ENCODE measurements around the gene FILIP1. TPM values are rescaled to one million over a fixed set of nuclear protein-coding genes. Genes with fewer than 3 reads are reported as not detected.

Gene FILIP1
- total and polyA plus RNA-seq, 10 of the 15 experiments (the other 5 are each of a cell fraction or from before 2014, with no cell fraction given) = 0.23 to 2.0 (median 0.44) TPM

- TF ChIP-seq NFIC (IDR thresholded peaks at IDR 0.05; ENCODE audit: low read depth, low read length) = no peak
- no peak for TF ChIP-seq NFYA (IDR thresholded peaks at IDR 0.05; ENCODE audit: borderline replicate concordance, low read depth, low read length)
- no peak for TF ChIP-seq SP1 (IDR thresholded peaks at IDR 0.05; ENCODE audit: low read depth, low read length)
- TF ChIP-seq TBL1XR1 (IDR thresholded peaks at IDR 0.05; ENCODE audit: low read depth, low read length) = no peak
- Histone ChIP-seq H2AFZ (ENCODE audit: control insufficient read depth, low read depth, low read length) (no peak overlapping the region), H3K9me3 (replicated peaks; ENCODE audit: control insufficient read depth, insufficient read depth, low read length) (peaks cover 1% of the 10 kb centered on the region; the same call in 2 of the 3 replicates), H3K4me1 (ENCODE audit: control insufficient read depth, insufficient read depth, low read length) (no peaks in the 10 kb centered on the region), H3K27me3 (replicated peaks in 1 of 2; ENCODE audit: control insufficient read depth in 2 of 2, insufficient read depth in 2 of 2, low read length in 1 of 2) (no peaks in the 10 kb centered on the region), H3K27ac (ENCODE audit: control insufficient read depth, insufficient read depth) (no peak overlapping the region), H3K4me2 (ENCODE audit: control insufficient read depth, insufficient read depth) (no peak overlapping the region), H3K4me3 (no peak overlapping the region), H4K20me1 (ENCODE audit: control insufficient read depth, insufficient read depth) (no peaks in the 10 kb centered on the region), H3K79me2 (ENCODE audit: control insufficient read depth, insufficient read depth, low read length) (no peaks in the 10 kb centered on the region), H3K9ac (ENCODE audit: control insufficient read depth, insufficient read depth, low read length) (no peak overlapping the region), H3K36me3 (ENCODE audit: control insufficient read depth in 2 of 2, insufficient read depth in 2 of 2, low read length in 1 of 2) (no peaks in the 10 kb centered on the region; a peak in 1 of 4 replicates)
- ChIA-PET POLR2A (no interaction called here), RAD21 (ENCODE audit: unreplicated experiment) (interaction anchor here (1.2 kb wide), 1 partner anchor 21 kb away, joined by 4 read pairs; no protein-coding TSS in a partner anchor), SMC1A (ENCODE audit: uncharacterized antibody, unreplicated experiment) (interaction anchor here (1.0 to 1.4 kb wide), 3 partner anchors 24 to 34 kb away, joined by 3 to 4 read pairs (median 3); no protein-coding TSS in a partner anchor), CTCF (no interaction called here)
- FAIRE-seq (no peak), DNase-seq (ENCODE audit: low read depth, low spot score) (no peak), ATAC-seq (no peak)
- intact Hi-C loops (cut with micrococcal nuclease; ENCODE audit: unreplicated experiment) (no loop called here), in situ Hi-C loops (cut with MboI) (no loop called here)
- no TSS peak for BruUV-seq (replicated peaks)
- WGBS (ENCODE audit: insufficient coverage, insufficient replicate concordance, low lambda C conversion rate, missing lambda C conversion rate) = 85% methylated on average over 5 of the region's 5 CpGs
Observed at GRCh38 chr6:75463061-75463460, 30.5 kb downstream of the FILIP1 start.

GRCh38 chr6:75460681-75461080, 32.9 kb downstream of the FILIP1 start:
- H2AFZ ChIP-seq (ENCODE audit: control insufficient read depth, low read depth, low read length) = no peak overlapping the region
- H3K36me3 ChIP-seq (ENCODE audit: control insufficient read depth in 2 of 2, insufficient read depth in 2 of 2, low read length in 1 of 2) = no peaks in the 10 kb centered on the region
- SMC1A ChIA-PET (ENCODE audit: uncharacterized antibody, unreplicated experiment) = interaction anchor here (1.0 to 1.3 kb wide), 4 partner anchors 9 to 33 kb away, joined by 3 to 7 read pairs (median 6); partner anchors contain the start of gene FILIP1
- no peak overlapping the region for H3K27ac ChIP-seq (ENCODE audit: control insufficient read depth, insufficient read depth)
- H4K20me1 ChIP-seq (ENCODE audit: control insufficient read depth, insufficient read depth) = no peaks in the 10 kb centered on the region
- intact Hi-C loops (cut with micrococcal nuclease; ENCODE audit: unreplicated experiment) = no loop called here
- no peaks in the 10 kb centered on the region for H3K79me2 ChIP-seq (ENCODE audit: control insufficient read depth, insufficient read depth, low read length)
- no peak overlapping the region for H3K4me2 ChIP-seq (ENCODE audit: control insufficient read depth, insufficient read depth)
- no peaks in the 10 kb centered on the region for H3K9me3 ChIP-seq (replicated peaks; ENCODE audit: control insufficient read depth, insufficient read depth, low read length)
- no peaks in the 10 kb centered on the region for H3K27me3 ChIP-seq (replicated peaks in 1 of 2; ENCODE audit: control insufficient read depth in 2 of 2, insufficient read depth in 2 of 2, low read length in 1 of 2)
- BruUV-seq (replicated peaks) = no TSS peak
- CTCF ChIA-PET = interaction anchor here (1.3 kb wide), 1 partner anchor 33 kb away, joined by 3 read pairs; the partner anchor contains the start of gene FILIP1
- no peak overlapping the region for H3K4me3 ChIP-seq
- no peak for TF ChIP-seq NFYB (IDR thresholded peaks at IDR 0.05; ENCODE audit: insufficient read depth, low read depth, low read length)
- TF ChIP-seq POLR2A (IDR thresholded peaks at IDR 0.05; ENCODE audit: low read depth, low read length) = no peak
- TF ChIP-seq BMI1 (IDR thresholded peaks at IDR 0.05; ENCODE audit: borderline replicate concordance) = no peak
- no peak for TF ChIP-seq ATF7 (IDR thresholded peaks at IDR 0.05; ENCODE audit: low read depth)
- no peak for TF ChIP-seq ZNF207 (IDR thresholded peaks at IDR 0.05; ENCODE audit: borderline replicate concordance)
- no peak for TF ChIP-seq MAX (IDR thresholded peaks at IDR 0.05; ENCODE audit: low read depth, low read length)
- no peak for TF ChIP-seq EP300 (IDR thresholded peaks at IDR 0.05; ENCODE audit: borderline replicate concordance in 1 of 2, control insufficient read depth in 1 of 2, low read depth in 2 of 2, low read length in 2 of 2)
- no peak for TF ChIP-seq GATAD2B (conservative IDR thresholded peaks at IDR 0.05; ENCODE audit: low read depth)
- ATAC-seq = no peak
- no peak overlapping the region for H3K9ac ChIP-seq (ENCODE audit: control insufficient read depth, insufficient read depth, low read length)
- POLR2A ChIA-PET = no interaction called here
- DNase-seq (ENCODE audit: low read depth, low spot score) = no peak
- 0% methylated on average over 2 of the region's 2 CpGs for WGBS (ENCODE audit: insufficient coverage, insufficient replicate concordance, low lambda C conversion rate, missing lambda C conversion rate)
- RAD21 ChIA-PET (ENCODE audit: unreplicated experiment) = no interaction called here
- in situ Hi-C loops (cut with MboI) = no loop called here
- H3K4me1 ChIP-seq (ENCODE audit: control insufficient read depth, insufficient read depth, low read length) = no peaks in the 10 kb centered on the region
- no peak for FAIRE-seq

All from GM12878 (cell line).